SK-N-SH (cell line): Measurements from ENCODE around the gene DRG1.
"Not testable (repeated sequence)": the region's sequence is repeated elsewhere in the genome, so short reads cannot be mapped to it uniquely, and the experiment has no call there.

Source experiments
- POLR2AphosphoS5 ChIP-seq: IDR thresholded peaks from 2 replicates; pipeline ENCODE4 v1.6.1; 2012; ENCODE audit warnings: low read depth, low read length
- RFX5 ChIP-seq: IDR thresholded peaks from 2 replicates; pipeline ENCODE4 v1.6.1; 2012; ENCODE audit warnings: mild to moderate bottlenecking, improper control_type of control experiment, low read length
- YY1 ChIP-seq: IDR thresholded peaks from 2 replicates; pipeline ENCODE4 v1.4.0; 2012; ENCODE audit warnings: low read depth, mild to moderate bottlenecking
- TF ChIP-seq, protein P1 (sequence below): fragments of 200-600 bp; sonication (generic); IDR thresholded peaks from 2 replicates; pipeline ENCODE4 v1.6.1; 2017; ENCODE audit warnings: antibody characterized with exemption, mild to moderate bottlenecking, moderate library complexity
- TF ChIP-seq, protein P2 (sequence below): IDR thresholded peaks from 2 replicates; pipeline ENCODE4 v1.4.0; 2012; ENCODE audit warnings: low read depth

DNA sequence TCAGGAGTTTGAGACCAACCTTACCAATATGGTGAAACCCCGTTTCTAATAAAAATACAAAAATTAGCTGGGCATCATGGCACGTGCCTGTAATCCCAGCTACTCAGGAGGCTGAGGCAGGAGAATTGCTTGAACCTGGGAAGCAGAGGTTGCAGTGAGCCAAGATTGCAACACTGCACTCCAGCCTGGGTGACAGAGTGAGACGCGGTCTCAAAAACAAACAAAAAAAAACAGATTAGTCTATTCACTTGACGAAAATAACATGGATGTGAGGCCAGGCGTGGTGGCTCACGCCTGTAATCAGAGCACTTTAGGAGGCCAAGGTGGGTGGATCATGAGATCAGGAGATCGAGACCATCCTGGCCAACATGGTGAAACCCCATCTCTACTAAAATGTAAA, 83.1 kb downstream of the DRG1 start:
- TF ChIP-seq, protein P1, sequence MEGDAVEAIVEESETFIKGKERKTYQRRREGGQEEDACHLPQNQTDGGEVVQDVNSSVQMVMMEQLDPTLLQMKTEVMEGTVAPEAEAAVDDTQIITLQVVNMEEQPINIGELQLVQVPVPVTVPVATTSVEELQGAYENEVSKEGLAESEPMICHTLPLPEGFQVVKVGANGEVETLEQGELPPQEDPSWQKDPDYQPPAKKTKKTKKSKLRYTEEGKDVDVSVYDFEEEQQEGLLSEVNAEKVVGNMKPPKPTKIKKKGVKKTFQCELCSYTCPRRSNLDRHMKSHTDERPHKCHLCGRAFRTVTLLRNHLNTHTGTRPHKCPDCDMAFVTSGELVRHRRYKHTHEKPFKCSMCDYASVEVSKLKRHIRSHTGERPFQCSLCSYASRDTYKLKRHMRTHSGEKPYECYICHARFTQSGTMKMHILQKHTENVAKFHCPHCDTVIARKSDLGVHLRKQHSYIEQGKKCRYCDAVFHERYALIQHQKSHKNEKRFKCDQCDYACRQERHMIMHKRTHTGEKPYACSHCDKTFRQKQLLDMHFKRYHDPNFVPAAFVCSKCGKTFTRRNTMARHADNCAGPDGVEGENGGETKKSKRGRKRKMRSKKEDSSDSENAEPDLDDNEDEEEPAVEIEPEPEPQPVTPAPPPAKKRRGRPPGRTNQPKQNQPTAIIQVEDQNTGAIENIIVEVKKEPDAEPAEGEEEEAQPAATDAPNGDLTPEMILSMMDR: not testable (repeated sequence)
- TF ChIP-seq POLR2AphosphoS5, YY1, RFX5: not testable (repeated sequence)
- TF ChIP-seq, protein P2, sequence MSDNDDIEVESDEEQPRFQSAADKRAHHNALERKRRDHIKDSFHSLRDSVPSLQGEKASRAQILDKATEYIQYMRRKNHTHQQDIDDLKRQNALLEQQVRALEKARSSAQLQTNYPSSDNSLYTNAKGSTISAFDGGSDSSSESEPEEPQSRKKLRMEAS: not testable (repeated sequence)
